Measurements from ENCODE around the gene BLVRA.

BLVRA gene

GRCh38 chr7:43750016-43750887, 8.2 kb upstream of the BLVRA start:
- peak; percentile 54; the same call in 2 of the 3 replicates for ATAC-seq
- TF ChIP-seq, protein P1, sequence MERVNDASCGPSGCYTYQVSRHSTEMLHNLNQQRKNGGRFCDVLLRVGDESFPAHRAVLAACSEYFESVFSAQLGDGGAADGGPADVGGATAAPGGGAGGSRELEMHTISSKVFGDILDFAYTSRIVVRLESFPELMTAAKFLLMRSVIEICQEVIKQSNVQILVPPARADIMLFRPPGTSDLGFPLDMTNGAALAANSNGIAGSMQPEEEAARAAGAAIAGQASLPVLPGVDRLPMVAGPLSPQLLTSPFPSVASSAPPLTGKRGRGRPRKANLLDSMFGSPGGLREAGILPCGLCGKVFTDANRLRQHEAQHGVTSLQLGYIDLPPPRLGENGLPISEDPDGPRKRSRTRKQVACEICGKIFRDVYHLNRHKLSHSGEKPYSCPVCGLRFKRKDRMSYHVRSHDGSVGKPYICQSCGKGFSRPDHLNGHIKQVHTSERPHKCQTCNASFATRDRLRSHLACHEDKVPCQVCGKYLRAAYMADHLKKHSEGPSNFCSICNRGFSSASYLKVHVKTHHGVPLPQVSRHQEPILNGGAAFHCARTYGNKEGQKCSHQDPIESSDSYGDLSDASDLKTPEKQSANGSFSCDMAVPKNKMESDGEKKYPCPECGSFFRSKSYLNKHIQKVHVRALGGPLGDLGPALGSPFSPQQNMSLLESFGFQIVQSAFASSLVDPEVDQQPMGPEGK (CRISPR knock-in tag; IDR thresholded peaks at IDR 0.05; ENCODE audit: borderline replicate concordance) = no peak
- TF ChIP-seq CSDC2 (CRISPR knock-in tag; IDR thresholded peaks at IDR 0.05) = no peak
- TF ChIP-seq ARNTL (CRISPR knock-in tag; IDR thresholded peaks at IDR 0.05; ENCODE audit: borderline replicate concordance, low read depth) = no peak
- no peak for TF ChIP-seq OSR1 (CRISPR knock-in tag; IDR thresholded peaks at IDR 0.05)
- TF ChIP-seq GLIS3 (CRISPR knock-in tag; IDR thresholded peaks at IDR 0.05) = no peak
- TF ChIP-seq TOX (CRISPR knock-in tag; IDR thresholded peaks at IDR 0.05; ENCODE audit: borderline replicate concordance) = no peak
- no peak for TF ChIP-seq BACH2 (CRISPR knock-in tag; IDR thresholded peaks at IDR 0.05; ENCODE audit: borderline replicate concordance)
- TF ChIP-seq ZNF565 (CRISPR knock-in tag; conservative IDR thresholded peaks at IDR 0.05; ENCODE audit: low read depth) = no peak
- TF ChIP-seq ZFP30 (CRISPR knock-in tag; IDR thresholded peaks at IDR 0.05) = no peak
- TF ChIP-seq, protein P2, sequence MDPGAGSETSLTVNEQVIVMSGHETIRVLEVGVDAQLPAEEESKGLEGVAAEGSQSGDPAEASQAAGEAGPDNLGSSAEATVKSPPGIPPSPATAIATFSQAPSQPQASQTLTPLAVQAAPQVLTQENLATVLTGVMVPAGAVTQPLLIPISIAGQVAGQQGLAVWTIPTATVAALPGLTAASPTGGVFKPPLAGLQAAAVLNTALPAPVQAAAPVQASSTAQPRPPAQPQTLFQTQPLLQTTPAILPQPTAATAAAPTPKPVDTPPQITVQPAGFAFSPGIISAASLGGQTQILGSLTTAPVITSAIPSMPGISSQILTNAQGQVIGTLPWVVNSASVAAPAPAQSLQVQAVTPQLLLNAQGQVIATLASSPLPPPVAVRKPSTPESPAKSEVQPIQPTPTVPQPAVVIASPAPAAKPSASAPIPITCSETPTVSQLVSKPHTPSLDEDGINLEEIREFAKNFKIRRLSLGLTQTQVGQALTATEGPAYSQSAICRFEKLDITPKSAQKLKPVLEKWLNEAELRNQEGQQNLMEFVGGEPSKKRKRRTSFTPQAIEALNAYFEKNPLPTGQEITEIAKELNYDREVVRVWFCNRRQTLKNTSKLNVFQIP (CRISPR knock-in tag; IDR thresholded peaks at IDR 0.05; ENCODE audit: borderline replicate concordance, low read depth) = no peak
- no peak for TF ChIP-seq TSHZ2 (CRISPR knock-in tag; IDR thresholded peaks at IDR 0.05)
- TF ChIP-seq ZNF70 (CRISPR knock-in tag; IDR thresholded peaks at IDR 0.05) = no peak
- TF ChIP-seq, protein P3, sequence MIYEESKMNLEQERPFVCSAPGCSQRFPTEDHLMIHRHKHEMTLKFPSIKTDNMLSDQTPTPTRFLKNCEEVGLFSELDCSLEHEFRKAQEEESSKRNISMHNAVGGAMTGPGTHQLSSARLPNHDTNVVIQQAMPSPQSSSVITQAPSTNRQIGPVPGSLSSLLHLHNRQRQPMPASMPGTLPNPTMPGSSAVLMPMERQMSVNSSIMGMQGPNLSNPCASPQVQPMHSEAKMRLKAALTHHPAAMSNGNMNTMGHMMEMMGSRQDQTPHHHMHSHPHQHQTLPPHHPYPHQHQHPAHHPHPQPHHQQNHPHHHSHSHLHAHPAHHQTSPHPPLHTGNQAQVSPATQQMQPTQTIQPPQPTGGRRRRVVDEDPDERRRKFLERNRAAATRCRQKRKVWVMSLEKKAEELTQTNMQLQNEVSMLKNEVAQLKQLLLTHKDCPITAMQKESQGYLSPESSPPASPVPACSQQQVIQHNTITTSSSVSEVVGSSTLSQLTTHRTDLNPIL (CRISPR knock-in tag; IDR thresholded peaks at IDR 0.05; ENCODE audit: low read depth) = no peak
- TF ChIP-seq ZNF8 (CRISPR knock-in tag; IDR thresholded peaks at IDR 0.05) = no peak
- TF ChIP-seq RARB (CRISPR knock-in tag; IDR thresholded peaks at IDR 0.05) = no peak
- no peak for TF ChIP-seq SNAI2 (CRISPR knock-in tag; IDR thresholded peaks at IDR 0.05)
- TF ChIP-seq PPARA (CRISPR knock-in tag; IDR thresholded peaks at IDR 0.05; ENCODE audit: borderline replicate concordance) = no peak

DNA sequence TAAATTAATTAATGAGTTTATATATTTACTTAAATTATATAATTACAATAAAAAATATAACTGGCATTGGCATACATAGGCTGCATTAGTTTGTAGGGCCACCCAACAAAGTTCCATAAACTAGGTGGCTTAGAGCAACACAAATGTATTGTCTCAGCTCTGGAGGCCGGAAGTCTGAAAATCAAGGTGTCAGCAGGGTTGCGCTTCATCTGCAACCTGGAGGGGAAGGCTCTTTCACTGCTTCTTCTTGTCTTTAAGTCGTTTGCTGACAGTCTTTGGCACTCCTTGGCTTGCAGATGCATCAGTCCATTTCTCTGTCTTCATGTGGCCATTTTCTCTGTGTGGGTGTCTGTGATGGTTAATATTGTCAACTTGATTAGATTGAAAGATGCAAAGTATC, 6.1 kb upstream of the BLVRA start:
- TF ChIP-seq OSR1 (CRISPR knock-in tag; IDR thresholded peaks at IDR 0.05) (no peak), TOX (CRISPR knock-in tag; IDR thresholded peaks at IDR 0.05; ENCODE audit: borderline replicate concordance) (no peak), SNAI2 (CRISPR knock-in tag; IDR thresholded peaks at IDR 0.05) (no peak), RARB (CRISPR knock-in tag; IDR thresholded peaks at IDR 0.05) (no peak)
- TF ChIP-seq, protein P2 (CRISPR knock-in tag; IDR thresholded peaks at IDR 0.05; ENCODE audit: borderline replicate concordance, low read depth) = no peak
- TF ChIP-seq, protein P1 (CRISPR knock-in tag; IDR thresholded peaks at IDR 0.05; ENCODE audit: borderline replicate concordance) = no peak
- ATAC-seq = no peak

Data from SK-N-SH treated with all-trans-retinoic acid at 6 μM for 48 hours (cell line).